Measurements from ENCODE around the gene TAP2.

- TF ChIP-seq CTCF (conservative IDR thresholded peaks at IDR 0.05; ENCODE audit: low read depth in 2 of 2): no peak
- TF ChIP-seq EZH2phosphoT487 (IDR thresholded peaks at IDR 0.05; ENCODE audit: unreplicated experiment): no peak
- no peak for TF ChIP-seq EZH2 (IDR thresholded peaks at IDR 0.05; ENCODE audit: low read depth, unreplicated experiment)
- no peak for TF ChIP-seq POLR2AphosphoS5 (IDR thresholded peaks at IDR 0.05; ENCODE audit: low read depth)
These were observed 41.2 kb upstream of the TAP2 start for GRCh38 chr6:32879691-32880090.

All from GM23338 (cell line).